ENCODE measurements around the gene SEC23IP.
"Not testable (repeated sequence)": the region's sequence is repeated elsewhere in the genome, so short reads cannot be mapped to it uniquely, and the experiment has no call there.

SEC23IP gene

DNA sequence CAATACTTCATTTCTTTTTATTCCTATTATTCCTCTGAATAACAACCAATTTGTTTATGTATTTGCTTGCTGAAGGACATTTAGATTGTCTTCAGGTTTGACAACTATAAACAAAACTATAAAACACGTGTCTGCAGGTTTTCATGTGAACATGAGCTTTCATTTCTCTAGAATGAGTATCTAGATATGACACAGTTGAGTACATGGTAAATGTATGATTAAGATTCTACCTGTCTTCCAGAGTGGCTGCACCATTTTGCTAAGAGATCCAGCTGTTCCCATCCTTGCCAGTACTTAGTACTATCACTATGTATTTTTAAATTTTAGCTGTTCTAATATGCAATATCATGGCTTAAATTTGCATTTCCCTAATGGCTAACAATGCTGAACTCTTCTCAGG, 30.0 kb upstream of the SEC23IP start:
- Histone ChIP-seq H3K4me3 (ENCODE audit: low read depth in 1 of 2, low read length in 1 of 2) (no peak overlapping the region), H3K4me1 (ENCODE audit: control insufficient read depth in 1 of 2, insufficient read depth in 1 of 2, low read depth in 1 of 2, low read length in 1 of 2) (peaks cover 26 to 31% of the 10 kb centered on the region in 2 experiments), H3K27me3 (no peaks in the 10 kb centered on the region), H3K9me3 (no peaks in the 10 kb centered on the region), H3K36me3 (peaks cover 8% of the 10 kb centered on the region), H3K27ac (peak overlapping the region; percentile 18)
- TF ChIP-seq, protein P1, sequence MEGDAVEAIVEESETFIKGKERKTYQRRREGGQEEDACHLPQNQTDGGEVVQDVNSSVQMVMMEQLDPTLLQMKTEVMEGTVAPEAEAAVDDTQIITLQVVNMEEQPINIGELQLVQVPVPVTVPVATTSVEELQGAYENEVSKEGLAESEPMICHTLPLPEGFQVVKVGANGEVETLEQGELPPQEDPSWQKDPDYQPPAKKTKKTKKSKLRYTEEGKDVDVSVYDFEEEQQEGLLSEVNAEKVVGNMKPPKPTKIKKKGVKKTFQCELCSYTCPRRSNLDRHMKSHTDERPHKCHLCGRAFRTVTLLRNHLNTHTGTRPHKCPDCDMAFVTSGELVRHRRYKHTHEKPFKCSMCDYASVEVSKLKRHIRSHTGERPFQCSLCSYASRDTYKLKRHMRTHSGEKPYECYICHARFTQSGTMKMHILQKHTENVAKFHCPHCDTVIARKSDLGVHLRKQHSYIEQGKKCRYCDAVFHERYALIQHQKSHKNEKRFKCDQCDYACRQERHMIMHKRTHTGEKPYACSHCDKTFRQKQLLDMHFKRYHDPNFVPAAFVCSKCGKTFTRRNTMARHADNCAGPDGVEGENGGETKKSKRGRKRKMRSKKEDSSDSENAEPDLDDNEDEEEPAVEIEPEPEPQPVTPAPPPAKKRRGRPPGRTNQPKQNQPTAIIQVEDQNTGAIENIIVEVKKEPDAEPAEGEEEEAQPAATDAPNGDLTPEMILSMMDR (IDR thresholded peaks at IDR 0.05) = no peak

DNA sequence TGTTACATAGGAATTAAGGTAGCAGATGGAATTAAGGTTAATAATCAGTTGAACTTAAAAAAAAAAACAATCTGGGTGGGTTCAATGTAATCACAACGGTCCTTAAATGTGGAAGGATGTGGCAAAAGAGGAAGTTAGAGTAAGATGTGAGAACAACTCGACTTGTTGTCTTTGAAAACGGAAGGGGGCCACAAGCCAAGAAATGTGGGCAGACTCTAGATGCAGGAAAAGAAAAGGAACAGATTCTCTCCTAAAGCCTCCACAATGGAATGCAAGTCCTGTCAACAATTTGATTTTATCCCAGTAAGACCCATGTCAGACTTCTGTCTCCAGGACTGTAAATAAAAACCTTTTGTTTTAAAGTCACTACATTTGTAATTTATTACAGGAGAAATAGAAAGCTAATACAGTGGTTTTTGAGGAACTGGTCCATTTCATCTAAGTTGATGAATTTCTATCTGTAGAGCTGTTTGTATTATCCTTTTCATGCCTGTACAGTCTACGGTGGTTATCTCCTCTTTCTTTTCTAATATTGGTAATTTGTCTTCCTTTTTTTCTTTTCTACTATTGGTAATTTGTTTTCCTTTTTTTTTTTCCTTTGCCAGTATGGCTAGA, 28.5 kb upstream of the SEC23IP start:
- Histone ChIP-seq H3K27ac (peak overlapping the region; percentile 71), H3K36me3 (no peaks in the 10 kb centered on the region), H3K27me3 (no peaks in the 10 kb centered on the region), H3K4me3 (ENCODE audit: low read depth in 1 of 2, low read length in 1 of 2) (no peak overlapping the region), H3K9me3 (no peaks in the 10 kb centered on the region), H3K4me1 (ENCODE audit: control insufficient read depth in 1 of 2, insufficient read depth in 1 of 2, low read depth in 1 of 2, low read length in 1 of 2) (peaks cover 29 to 46% of the 10 kb centered on the region in 2 experiments)
- TF ChIP-seq, protein P1 (IDR thresholded peaks at IDR 0.05) = no peak

DNA sequence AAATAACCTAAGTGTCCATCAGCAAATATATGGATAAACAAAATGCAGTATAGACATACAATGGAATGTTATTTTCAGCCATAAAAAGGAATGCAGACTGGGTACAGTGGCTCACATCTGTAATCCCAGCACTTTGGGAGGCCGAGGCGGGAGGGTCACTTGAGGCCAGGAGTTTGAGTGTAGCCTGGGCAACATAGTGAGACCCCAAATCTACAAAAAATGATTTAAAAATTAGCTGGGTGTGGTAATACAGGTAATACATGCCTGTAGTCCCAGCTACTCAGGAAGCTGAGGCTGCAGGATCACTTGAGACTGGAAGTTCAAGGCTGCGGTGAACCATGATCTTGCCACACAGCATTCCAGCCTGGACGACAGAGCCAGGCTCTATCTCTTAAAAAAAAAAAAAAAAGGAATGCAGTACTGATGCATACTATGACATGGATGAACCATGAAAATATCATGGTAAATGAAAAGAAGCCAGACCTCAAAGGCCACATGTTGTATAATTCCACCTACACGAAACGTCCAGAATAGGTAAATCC, 26.8 kb upstream of the SEC23IP start:
- Histone ChIP-seq H3K36me3 (no peaks in the 10 kb centered on the region), H3K4me1 (ENCODE audit: control insufficient read depth in 1 of 2, insufficient read depth in 1 of 2, low read depth in 1 of 2, low read length in 1 of 2) (peaks cover 33 to 51% of the 10 kb centered on the region in 2 experiments), H3K27me3 (no peaks in the 10 kb centered on the region), H3K4me3 (ENCODE audit: low read depth in 1 of 2, low read length in 1 of 2) (no peak overlapping the region), H3K9me3 (no peaks in the 10 kb centered on the region), H3K27ac (no peak overlapping the region)
- TF ChIP-seq, protein P1 (IDR thresholded peaks at IDR 0.05) = no peak

DNA sequence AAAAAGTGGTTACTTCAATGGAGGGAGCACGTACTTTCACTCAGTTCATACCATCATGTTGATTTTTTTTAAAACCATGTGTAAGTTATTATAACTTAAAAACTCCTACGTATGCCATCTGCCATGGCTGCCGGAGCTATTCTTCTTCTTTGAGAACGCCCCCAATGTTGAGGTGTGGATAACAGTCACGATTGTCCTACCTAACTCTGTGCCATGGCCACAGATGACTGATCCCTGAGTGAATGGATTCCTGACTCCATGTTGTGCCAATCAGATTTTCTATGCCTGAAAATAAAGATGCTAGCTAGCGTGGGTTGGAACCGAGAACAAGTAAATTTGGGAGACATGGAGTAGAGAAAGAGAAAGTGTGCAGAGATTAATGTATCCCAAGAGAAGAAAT, 25.2 kb upstream of the SEC23IP start:
- H3K9me3 ChIP-seq = no peaks in the 10 kb centered on the region
- H3K27ac ChIP-seq = peak overlapping the region; percentile 59
- no peaks in the 10 kb centered on the region for H3K27me3 ChIP-seq
- no peaks in the 10 kb centered on the region for H3K36me3 ChIP-seq
- no peak overlapping the region for H3K4me3 ChIP-seq (ENCODE audit: low read depth in 1 of 2, low read length in 1 of 2)
- TF ChIP-seq, protein P1 (IDR thresholded peaks at IDR 0.05) = no peak
- peaks cover 46 to 65% of the 10 kb centered on the region in 2 experiments for H3K4me1 ChIP-seq (ENCODE audit: control insufficient read depth in 1 of 2, insufficient read depth in 1 of 2, low read depth in 1 of 2, low read length in 1 of 2)

DNA sequence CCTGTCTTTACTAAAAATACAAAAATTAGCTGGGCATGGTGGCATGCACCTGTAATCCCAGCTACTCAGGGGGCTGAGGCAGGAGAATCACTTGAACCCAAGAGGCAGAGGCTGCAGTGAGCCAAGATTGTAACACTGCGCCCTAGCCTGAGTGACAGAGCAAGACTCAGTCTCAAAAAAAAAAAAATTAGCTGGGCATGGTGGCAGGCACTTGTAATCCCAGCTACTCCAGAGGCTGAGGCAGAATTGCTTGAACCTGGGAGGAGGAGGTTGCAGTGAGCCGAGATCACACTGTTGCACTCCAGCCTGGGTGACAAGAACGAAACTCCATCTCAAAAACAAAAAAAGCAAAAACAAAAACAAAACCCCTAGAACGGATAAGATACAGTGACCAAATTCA, 23.1 kb upstream of the SEC23IP start:
- H3K36me3 ChIP-seq; H3K4me3 ChIP-seq (ENCODE audit: low read depth in 1 of 2, low read length in 1 of 2): not testable (repeated sequence)
- peaks cover 51 to 65% of the 10 kb centered on the region in 2 experiments for H3K4me1 ChIP-seq (ENCODE audit: control insufficient read depth in 1 of 2, insufficient read depth in 1 of 2, low read depth in 1 of 2, low read length in 1 of 2)

DNA sequence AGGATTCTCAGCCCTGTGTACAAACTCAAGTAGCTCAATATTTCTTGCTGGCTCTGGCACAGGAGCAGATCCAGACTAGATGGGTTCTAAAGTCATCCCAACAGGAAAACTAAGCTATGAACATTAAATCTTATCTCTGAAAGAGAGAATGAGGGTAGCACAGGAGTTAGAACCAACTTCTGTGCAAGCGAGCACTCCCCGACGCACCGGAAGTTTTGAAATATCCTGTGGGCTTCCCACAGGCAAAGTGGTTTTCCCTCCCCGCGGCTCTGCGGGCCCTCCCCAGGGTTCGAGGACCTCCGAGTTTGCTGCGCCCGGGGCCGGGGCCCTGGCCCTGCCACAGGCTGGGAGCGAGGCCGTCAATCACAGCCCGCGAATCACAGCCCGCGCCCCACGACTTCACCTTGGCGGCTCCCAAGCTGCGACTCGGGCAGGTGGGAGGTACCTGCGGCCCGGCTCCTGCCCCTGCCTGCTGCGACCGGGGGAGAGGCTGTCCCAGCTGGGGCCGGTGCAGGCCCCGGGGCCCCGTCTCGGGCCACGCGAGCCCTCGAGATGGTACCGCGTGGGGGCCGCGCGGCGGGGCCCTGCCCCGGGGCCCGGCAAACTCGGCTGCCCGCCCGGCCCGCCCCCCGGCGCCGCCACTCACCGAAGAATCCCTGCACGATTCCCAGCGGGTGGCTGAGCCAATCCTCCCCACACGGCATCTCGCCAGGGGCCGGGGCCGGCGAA, 20.5 kb upstream of the SEC23IP start:
- TF ChIP-seq, protein P1 (IDR thresholded peaks at IDR 0.05) = no peak
- no peaks in the 10 kb centered on the region for H3K36me3 ChIP-seq
- no peaks in the 10 kb centered on the region for H3K27me3 ChIP-seq
- H3K9me3 ChIP-seq = no peaks in the 10 kb centered on the region
- peaks cover 42 to 57% of the 10 kb centered on the region in 2 experiments for H3K4me1 ChIP-seq (ENCODE audit: control insufficient read depth in 1 of 2, insufficient read depth in 1 of 2, low read depth in 1 of 2, low read length in 1 of 2)
- H3K4me3 ChIP-seq (ENCODE audit: low read depth in 1 of 2, low read length in 1 of 2) = peak overlapping the region; percentile 80 to 97
- peak overlapping the region; percentile 89 for H3K27ac ChIP-seq

More for the DNA sequence above, 23.1 kb upstream of the SEC23IP start:
- not testable (repeated sequence) for H3K27me3 ChIP-seq, H3K27ac ChIP-seq, H3K9me3 ChIP-seq
